HEK293T (cell line): ENCODE measurements around the gene EFCC1.

Experiments used
- ARNT ChIP-seq: fragments of 450-650 bp; IDR thresholded peaks from 2 replicates; pipeline ENCODE4 v1.6.1; 2017; ENCODE audit warnings: mild to moderate bottlenecking
- BHLHE40 ChIP-seq: fragments of 450-650 bp; IDR thresholded peaks from 2 replicates; pipeline ENCODE4 v1.6.1; 2016; ENCODE audit warnings: mild to moderate bottlenecking, moderate library complexity, borderline replicate concordance
- FOXA1 ChIP-seq: fragments of 450-650 bp; IDR thresholded peaks from 2 replicates; pipeline ENCODE4 v1.6.1; 2016; ENCODE audit warnings: mild to moderate bottlenecking
- FOXK2 ChIP-seq: fragments of 450-650 bp; IDR thresholded peaks from 2 replicates; pipeline ENCODE4 v1.6.1; 2016; ENCODE audit warnings: mild to moderate bottlenecking
- FOXM1 ChIP-seq: fragments of 450-650 bp; IDR thresholded peaks from 2 replicates; pipeline ENCODE4 v1.6.1; 2017; ENCODE audit warnings: mild to moderate bottlenecking, borderline replicate concordance
- NFRKB ChIP-seq: fragments of 450-650 bp; IDR thresholded peaks from 2 replicates; pipeline ENCODE4 v1.6.1; 2016; ENCODE audit warnings: mild to moderate bottlenecking, moderate library complexity
- PKNOX1 ChIP-seq: fragments of 450-650 bp; IDR thresholded peaks from 2 replicates; pipeline ENCODE4 v1.6.1; 2016
- SP1 ChIP-seq: fragments of 450-650 bp; IDR thresholded peaks from 2 replicates; pipeline ENCODE4 v1.6.1; 2017
- TARDBP ChIP-seq: fragments of 450-650 bp; IDR thresholded peaks from 2 replicates; pipeline ENCODE4 v1.6.1; 2016

- TF ChIP-seq FOXM1 (no peak), ARNT (no peak), BHLHE40 (no peak), FOXK2 (no peak), SP1 (no peak), FOXA1 (no peak), TARDBP (no peak), NFRKB (no peak), PKNOX1 (no peak)
Measured at GRCh38 chr3:128965818-128966217, 35.3 kb upstream of the EFCC1 start.
